ENCODE data around the gene PARG.
"Not testable (repeated sequence)": the region's sequence is repeated elsewhere in the genome, so short reads cannot be mapped to it uniquely, and the experiment has no call there.

PARG gene

GRCh38 chr10:49941447-49942338 is at the start of gene PARG, which contains the start of gene TIMM23B:
Gene PARG, minus strand, starts transcription at chr10:49942027. Its CDS starts 302 bp downstream, at chr10:49941725.
Gene TIMM23B, plus strand, starts transcription at chr10:49942053. Its CDS starts 142 bp downstream, at chr10:49942195.
- DNase-seq, result peak; percentile 89

DNA sequence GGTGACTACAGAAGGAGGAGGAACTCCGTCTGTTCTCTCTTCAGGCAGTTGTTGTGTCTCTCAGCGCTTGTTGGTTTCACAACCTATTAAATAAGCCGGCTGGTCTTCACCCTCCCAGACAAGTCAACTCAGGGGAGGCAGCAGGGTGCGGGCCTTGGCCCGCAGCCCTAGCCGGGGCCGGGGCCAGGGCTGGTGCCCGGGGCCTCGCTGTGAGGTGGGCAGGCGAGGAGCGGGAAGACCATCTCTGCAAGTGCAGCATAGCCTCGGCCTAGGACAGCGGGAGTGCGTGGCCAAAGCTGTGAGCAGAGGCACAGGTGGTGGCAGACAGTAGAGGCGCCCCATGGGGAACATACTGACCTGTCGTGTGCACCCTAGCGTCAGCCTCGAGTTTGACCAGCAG is 46.5 kb upstream of the PARG start, which contains the start of gene AGAP6:
AGAP6 (plus strand) TSS at position 31 of the 400 bp plus-strand sequence; CDS start at position 341, 310 bp downstream.
- DNase-seq, result not testable (repeated sequence)

DNA sequence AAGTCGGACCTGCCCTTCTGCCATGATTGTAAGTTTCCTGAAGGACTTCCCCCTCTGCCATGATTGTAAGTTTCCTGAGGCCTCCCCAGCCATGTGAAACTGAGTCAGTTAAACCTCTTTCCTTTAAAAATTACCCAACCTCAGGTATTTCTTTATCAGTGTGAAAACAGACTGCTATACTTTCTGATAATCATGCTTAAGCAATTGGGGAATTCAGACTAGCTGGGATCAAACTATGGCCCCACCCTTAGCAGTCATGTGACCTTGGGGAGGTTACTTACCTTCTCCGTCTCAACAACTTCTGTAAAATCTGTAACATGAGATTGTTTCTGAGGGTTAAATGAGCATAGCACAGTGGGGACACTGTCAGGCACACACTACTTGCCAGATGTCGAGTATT is 45.4 kb upstream of the PARG start:
- not testable (repeated sequence) for DNase-seq

DNA sequence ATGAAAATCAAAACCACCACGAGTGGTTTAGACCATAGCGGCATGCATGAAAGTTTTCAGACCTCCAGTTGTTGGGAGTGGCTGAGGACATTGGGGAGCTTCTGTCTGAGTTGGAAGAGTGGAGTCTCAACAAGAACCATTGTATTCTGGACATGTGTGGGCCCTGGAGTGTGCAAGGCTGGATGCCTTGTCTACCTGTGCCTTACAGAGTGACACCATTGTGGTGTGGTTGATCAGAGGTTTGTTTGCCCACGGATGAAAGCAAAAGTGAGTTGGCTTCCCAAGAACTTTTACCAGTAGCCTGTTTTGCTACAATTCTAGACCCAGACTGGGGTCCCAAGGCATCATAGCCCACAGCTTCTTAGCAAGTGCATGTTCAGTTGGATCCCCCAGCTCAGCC is 35.9 kb upstream of the PARG start:
- not testable (repeated sequence) for DNase-seq

DNA sequence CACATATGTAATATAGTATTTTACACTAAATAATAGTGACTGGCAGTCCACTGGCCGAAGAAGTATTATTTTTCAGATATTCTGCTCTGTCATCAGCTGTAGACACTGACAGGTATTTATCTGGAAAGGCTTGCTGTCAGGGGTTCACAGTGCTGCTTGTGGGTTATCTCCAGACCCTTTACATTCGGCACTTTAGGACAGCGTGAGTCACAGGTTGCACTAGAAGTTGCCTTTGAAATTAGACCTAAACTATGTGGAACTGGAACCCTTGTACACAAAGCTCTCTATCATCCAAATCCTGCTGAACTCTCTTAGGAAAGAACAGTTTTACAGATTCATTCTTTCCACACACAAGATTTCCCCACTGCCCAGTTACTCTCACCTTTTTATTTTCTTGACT is 30.3 kb upstream of the PARG start:
- DNase-seq, result not testable (repeated sequence)

DNA sequence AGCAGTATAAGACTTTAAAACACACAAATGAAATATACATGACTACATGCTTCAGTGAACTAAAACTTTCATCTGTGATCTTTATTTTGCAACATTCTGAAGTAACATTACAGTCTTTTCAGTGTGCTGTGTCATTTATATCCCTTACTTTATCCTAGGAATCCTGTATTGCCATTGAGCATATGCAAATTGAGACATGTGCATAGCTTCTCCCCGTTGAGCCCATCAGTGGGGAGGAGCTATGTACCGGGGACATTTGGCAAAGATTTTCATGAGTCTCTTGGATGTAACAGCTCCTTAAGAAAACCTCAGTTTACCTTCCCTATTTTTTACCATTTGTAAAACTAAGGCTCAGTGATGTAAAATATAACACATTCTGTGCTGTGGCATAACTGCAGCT is 29.6 kb upstream of the PARG start:
- DNase-seq, result not testable (repeated sequence)

GRCh38 chr10:49970331-49970857 is 28.6 kb upstream of the PARG start:
- DNase-seq, result not testable (repeated sequence)

DNA sequence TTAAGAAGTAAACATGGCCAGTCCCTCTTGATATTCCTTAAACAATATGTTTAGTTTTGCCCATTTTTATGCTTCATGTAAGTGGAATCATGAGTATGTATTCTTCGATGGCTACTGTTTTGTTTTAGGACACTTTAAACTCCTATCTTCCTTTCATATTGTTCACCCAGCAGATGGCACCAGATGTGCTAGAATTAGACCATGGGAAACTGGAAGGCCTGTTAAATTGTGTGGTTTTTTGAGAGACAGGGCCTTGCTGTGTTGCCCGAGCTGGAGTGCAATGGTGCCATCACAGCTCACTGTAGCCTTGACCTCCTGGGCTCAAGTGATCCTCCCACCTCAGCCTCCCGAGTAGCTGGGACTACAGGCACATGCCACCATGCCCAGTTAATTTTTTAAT is 11.3 kb upstream of the PARG start:
- not testable (repeated sequence) for DNase-seq

- DNase-seq, result not testable (repeated sequence)
Observed at GRCh38 chr10:49952006-49952405, 10.2 kb upstream of the PARG start.

- not testable (repeated sequence) for DNase-seq
Observed at GRCh38 chr10:49948737-49949136, 6.9 kb upstream of the PARG start.

GRCh38 chr10:49948142-49948541 is 6.3 kb upstream of the PARG start:
- not testable (repeated sequence) for DNase-seq

DNA sequence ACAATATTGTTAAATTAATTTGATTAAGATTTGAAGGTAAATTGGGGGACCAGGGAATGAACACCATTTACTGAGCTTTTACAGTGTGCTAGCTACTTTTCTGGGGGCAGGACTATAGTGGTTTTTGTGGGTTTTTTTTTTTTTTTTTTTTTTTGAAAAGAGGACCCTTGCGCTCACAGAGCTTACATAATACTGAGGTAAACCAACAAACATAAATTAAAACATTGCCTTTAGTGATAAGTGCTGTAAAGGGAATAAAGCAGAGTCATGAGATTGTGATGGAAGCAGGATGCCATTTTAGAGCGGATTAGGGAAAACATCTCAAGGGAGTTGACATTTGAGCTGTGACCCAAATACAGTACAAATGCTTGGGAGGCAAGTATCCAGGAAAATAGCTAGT is 1.8 kb upstream of the PARG start:
- not testable (repeated sequence) for DNase-seq

GRCh38 chr10:49942339-49942705 is 495 bp upstream of the PARG start:
- not testable (repeated sequence) for DNase-seq

DNA sequence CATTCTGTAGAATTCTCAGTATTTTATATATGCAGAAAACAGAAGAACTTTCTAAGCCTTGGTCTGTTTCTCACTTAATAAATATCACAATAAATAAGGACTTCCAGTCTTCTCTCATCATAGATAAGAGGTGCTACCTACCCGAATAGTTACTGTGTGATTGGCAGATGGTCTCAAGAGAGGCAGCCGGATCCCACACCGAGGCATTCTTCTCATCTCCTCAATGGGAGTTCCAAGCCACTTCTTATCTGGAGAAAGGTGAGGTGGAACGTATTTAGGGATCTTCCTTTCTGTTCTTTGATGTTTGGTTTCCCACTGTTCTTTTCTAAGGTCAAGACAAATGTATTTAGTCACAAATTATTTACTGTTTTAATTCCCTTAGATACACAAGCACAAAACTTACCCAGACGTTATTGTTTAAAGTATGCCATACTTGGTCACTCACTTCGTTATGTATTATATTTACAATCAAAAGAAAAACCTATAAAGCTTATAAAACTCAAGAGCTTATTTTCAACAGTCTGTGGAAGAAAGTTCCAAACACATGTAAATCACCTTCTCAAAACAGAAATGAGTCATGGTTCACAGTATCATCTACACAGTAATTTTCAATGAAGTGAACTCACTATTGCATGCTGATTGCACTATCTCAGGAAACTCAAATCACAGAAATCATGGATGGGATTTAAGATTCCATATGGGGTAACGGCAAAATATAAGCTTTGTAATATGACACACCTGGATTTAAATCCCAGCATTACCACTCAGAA is 9.7 kb downstream of the PARG start:
- not testable (repeated sequence) for DNase-seq

DNA sequence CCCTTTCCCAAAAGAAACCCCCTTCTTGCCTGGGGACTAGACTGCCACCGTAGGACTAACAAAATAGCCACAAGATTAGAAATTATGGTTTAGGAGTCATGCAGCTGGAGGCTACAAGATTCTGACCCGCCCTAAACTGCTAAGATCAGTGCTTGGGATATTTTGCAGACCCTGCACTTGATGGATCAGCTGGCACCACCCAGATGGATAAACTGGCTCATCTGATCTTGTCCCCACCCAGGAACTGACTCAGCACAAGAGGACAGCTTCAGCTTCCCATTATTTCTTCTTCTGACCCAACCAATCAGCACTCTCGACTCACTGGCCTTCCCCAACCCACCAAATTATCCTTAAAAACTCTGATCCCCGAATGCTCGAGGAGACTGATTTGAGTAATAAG is 10.6 kb downstream of the PARG start:
- not testable (repeated sequence) for DNase-seq

DNA sequence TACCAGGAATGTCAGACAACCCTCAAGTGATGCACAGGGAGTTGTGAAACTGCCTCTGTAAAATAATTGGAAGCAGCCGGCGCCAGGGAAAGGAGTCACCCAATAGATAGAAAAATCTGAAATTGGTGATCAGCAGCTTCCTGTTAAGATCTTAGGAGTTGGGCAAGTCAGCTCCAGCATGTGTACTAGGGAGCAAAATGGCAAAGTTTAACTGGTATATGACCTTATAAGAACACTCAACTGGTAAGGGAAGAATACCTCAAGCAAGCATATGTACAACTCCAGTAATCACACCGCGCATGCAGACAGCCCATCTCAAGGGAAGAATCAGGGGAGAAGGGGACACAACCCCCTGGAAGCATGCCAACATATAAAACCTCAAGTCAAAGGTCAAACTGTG is 18.3 kb downstream of the PARG start:
- not testable (repeated sequence) for DNase-seq

DNA sequence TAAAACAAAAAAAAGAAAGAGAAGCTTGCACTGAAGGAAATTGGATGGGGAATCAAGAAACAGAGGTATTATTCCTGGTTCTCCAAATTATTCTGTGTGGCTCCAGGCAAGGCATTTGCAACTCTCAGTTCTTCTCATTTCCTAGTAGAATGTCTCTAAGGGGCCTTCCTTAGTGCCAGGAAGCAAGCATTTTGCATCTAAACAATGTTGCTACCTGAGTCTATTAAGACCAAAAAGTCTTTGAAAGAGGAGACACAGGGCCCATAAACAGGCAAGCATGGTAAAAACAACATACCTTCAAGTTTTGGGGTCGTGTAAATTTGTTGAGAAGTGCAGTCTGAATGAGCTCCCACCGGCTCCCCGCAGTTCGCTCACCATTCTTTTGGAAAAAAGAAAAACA is 19.8 kb downstream of the PARG start:
- not testable (repeated sequence) for DNase-seq

DNA sequence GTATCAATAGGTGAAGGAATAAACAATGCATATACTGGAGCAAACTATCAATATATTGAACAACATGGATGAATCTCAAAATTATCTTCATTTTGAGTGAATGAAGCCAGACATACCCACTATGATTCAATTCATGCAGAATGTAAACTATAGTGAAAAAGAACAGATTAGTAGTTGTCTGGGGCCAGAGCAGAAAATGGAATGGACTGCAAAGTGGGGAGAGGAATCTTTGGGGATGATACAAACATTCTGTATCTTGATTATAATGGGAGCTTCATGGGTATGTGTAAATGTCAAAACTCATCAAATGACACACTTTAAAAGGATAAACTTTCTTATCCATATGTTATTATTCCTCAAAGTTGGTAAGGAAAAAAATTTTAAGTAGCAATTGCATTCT is 23.9 kb downstream of the PARG start:
- DNase-seq, result not testable (repeated sequence)

DNA sequence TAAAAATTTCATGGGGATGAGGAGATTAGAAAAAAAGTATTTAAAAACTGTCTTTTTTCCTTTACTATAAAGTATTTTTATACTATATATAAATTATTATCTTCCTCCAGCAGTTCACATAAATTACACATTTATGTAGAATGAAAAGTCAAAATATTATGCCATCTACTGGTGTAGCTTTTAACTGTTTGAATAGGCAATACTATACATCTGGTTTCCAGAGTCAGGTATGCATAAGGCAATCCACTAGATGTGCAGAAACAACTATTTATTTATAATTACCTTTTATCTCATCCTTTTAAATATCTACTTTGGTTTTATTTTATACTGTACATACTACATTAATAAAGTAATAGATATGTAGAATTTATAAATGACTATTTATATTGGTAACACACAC is 25.4 kb downstream of the PARG start:
- not testable (repeated sequence) for DNase-seq

GRCh38 chr10:49910295-49910694 is 31.5 kb downstream of the PARG start:
- not testable (repeated sequence) for DNase-seq

- not testable (repeated sequence) for DNase-seq
Observed at GRCh38 chr10:49908290-49909080, 33.3 kb downstream of the PARG start.

GRCh38 chr10:49903829-49904228 is 38.0 kb downstream of the PARG start:
- DNase-seq, result not testable (repeated sequence)
